ENCODE data around the gene HDAC7.
A peak's percentile ranks its signal among the peaks of the same experiment; 100 is the strongest.

HDAC7 gene

DNA sequence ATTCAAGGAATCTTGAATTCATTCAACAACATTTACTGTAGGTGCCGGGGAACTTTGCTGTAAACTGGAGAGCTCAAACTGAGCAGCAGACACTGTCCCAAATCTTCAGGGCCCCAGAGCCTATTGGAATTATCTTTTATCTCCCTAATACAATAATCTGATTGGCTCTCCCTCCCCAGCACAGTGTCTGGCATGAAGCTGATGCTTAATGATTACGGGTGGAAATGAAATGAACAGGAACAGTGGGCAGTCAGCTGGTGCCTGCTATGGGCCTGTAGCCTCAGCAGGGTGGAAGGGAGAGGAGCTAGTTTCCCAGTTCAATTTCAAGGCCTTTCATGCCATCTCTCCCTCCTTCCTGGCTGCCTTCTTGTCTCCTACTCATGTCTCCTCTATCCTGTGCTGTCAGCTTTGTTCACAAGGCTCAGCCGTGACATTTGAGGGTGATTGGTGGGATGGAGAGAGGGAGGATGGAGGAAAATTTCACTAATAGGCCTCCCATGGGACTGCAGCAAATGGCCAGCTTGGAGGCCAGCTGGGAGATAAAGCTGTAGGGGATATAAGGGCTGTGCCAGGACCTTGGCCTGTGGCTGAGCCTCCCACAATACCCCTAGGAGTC lies 56.7 kb downstream of the HDAC7 start:
- no peak for DNase-seq (ENCODE audit: low read depth in 1 of 2, low spot score in 1 of 2)
- no peak for TF ChIP-seq JUND (IDR thresholded peaks at IDR 0.05; ENCODE audit: low read depth)
- in situ Hi-C loops (cut with HindIII; ENCODE audit: low pct_unique_long_range_greater_than_20kb, low sequenced_read_pairs) = no loop called here

DNA sequence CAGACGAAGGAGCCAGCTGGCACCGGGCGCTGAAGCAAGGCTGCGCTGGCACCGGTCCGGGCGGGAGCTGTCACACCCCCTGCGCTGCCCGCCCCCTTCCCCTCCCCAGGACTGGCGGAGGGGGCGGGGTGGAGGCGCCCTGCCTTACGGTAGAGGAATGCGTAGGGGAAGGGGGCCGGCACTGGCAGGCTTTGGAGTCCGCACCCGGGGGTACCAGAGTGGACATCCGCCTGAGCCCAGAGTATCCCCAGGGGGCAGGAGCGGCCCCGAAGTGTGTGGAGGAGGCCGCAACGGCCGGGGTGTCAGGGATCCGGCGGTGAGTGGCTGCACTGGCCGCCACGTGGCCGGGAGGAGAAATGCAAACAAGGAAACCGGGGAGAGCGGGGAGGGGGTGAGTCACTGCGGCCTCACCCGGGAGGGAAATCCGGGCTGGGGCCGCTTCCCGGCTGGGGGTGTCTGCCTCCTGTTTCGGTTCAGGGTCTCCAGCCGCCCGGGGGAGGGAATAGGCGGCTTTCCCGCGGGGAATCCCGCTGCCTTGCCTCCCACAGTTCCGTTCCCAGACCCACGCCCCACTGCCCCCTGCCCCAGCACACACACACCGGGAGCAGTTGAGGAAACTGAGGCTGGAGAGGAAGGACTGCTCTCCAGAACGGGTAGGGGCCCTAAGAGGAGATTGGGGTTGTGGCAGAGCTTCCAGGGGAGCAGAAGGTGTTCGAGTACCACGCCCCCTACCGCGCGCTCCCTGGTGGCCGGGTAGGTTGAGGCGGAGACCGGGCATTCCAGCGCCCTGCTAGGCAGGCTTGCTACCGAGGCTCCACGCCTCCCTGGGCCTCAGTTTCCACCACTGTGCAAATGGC lies 60.6 kb downstream of the HDAC7 start, which contains the start of gene RAPGEF3:
TSS of gene RAPGEF3 (minus strand) at position 47 of the 857 bp plus-strand sequence. CDS start 324 bp downstream, outside the sequence.
- DNase-seq (ENCODE audit: low read depth in 1 of 2, low spot score in 1 of 2) = peak; percentile 90 to 93
- in situ Hi-C loops (cut with HindIII; ENCODE audit: low pct_unique_long_range_greater_than_20kb, low sequenced_read_pairs) = no loop called here
- TF ChIP-seq JUND (IDR thresholded peaks at IDR 0.05; ENCODE audit: low read depth) = no peak

DNA sequence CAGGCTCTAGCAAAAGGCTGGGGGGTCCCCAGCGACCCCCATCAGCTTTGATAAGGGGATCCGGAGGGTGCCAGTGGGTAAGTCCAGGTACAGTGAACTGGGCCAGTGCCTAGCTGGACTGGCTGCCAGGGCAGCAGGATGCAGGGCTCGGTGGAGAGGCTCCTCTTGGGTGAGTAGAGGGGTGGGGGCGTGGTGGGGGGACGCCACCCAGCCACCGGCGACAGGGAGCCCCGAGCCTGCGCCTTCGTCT lies 61.2 kb downstream of the HDAC7 start:
- no peak for DNase-seq (ENCODE audit: low read depth in 1 of 2, low spot score in 1 of 2)
- no peak for TF ChIP-seq JUND (IDR thresholded peaks at IDR 0.05; ENCODE audit: low read depth)
- in situ Hi-C loops (cut with HindIII; ENCODE audit: low pct_unique_long_range_greater_than_20kb, low sequenced_read_pairs) = no loop called here

DNA sequence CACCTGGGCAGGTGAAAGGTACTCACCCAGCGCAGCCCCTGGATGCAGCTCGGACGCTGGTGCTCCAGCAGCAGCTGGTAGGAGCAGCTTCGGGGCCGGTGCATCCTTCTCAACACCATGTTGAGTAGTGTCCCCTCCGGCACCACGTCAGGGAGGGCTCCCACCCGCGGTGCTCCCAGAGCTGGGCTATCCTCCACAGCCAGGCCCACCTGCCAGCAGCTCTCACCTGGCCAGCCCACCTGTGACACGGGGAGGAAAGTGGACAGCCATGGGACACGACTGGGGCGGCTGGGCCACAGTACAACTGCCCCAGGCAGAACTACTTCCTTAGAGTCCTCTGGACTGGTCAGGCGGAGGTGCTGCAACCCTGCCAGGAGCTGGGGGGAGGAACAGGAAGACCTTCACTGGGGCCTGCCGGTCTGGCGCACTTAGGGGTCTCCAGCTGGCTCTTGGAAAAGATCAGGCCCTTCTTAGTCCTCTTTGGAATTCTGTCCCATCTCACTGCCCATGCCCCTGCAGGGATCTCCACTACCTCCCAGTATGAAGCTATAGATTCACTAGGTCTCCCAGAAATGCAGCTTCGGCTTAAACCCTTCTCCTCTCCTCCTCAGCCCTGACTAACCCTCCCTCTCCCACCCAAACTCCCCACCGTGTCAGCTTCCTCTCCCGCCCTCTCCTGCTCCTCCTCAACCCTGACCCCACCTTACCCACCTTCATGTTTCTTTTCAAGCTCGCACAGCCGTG lies 61.7 kb downstream of the HDAC7 start:
- in situ Hi-C loops (cut with HindIII; ENCODE audit: low pct_unique_long_range_greater_than_20kb, low sequenced_read_pairs) = no loop called here
- TF ChIP-seq JUND (IDR thresholded peaks at IDR 0.05; ENCODE audit: low read depth) = no peak
- DNase-seq (ENCODE audit: low read depth in 1 of 2, low spot score in 1 of 2) = peak in 1 of 2 experiments; percentile 59

- DNase-seq (ENCODE audit: low read depth in 1 of 2, low spot score in 1 of 2) = no peak
- no peak for TF ChIP-seq JUND (IDR thresholded peaks at IDR 0.05; ENCODE audit: low read depth)
- in situ Hi-C loops (cut with HindIII; ENCODE audit: low pct_unique_long_range_greater_than_20kb, low sequenced_read_pairs) = no loop called here
Observed at GRCh38 chr12:47757364-47757839, 62.3 kb downstream of the HDAC7 start.

GRCh38 chr12:47755655-47756562 lies 63.8 kb downstream of the HDAC7 start:
- no peak for DNase-seq (ENCODE audit: low read depth in 1 of 2, low spot score in 1 of 2)
- TF ChIP-seq JUND (IDR thresholded peaks at IDR 0.05; ENCODE audit: low read depth) = no peak
- in situ Hi-C loops (cut with HindIII; ENCODE audit: low pct_unique_long_range_greater_than_20kb, low sequenced_read_pairs) = no loop called here

DNA sequence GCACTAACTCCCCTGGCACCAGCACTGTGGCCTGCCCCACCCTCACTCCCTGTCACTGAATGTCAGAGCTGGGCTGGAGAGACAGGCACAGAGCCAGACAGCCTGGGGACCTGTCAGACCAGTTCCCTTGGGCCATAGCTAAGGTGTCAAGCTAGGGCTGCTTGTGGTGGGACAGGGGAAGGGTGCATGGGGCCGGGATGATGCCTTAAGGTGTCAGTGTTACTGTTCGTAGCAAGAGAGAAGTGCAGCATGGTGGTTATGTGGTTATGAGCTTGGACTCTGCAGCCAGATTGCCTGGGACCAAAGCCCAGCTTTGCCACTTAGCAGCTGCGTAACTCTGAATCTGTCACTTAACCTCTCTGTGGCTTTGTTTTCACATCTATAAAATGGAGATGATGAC lies 64.8 kb downstream of the HDAC7 start:
- in situ Hi-C loops (cut with HindIII; ENCODE audit: low pct_unique_long_range_greater_than_20kb, low sequenced_read_pairs) = no loop called here
- TF ChIP-seq JUND (IDR thresholded peaks at IDR 0.05; ENCODE audit: low read depth) = no peak

DNA sequence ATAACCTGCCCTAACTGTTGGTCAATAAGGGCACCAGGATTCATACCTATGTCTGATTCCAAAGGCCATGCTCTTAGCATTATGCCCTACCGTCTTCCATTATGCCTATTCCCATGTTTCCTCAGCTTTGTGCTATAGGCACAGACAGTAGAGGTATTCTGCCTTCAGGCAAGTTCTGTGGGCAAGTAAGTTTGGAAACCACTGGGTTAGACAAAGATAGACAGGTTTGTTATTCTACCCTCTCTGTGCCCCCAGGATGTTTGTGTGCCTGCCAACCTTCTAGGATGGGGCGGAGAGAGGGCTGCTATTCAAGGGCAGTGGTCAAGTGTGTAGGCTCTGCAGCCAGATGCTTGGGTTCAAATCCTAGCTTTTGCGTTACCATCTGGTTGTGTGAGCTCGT lies 65.6 kb downstream of the HDAC7 start:
- in situ Hi-C loops (cut with HindIII; ENCODE audit: low pct_unique_long_range_greater_than_20kb, low sequenced_read_pairs) = no loop called here
- peak in 1 of 2 experiments; percentile 91 for DNase-seq (ENCODE audit: low read depth in 1 of 2, low spot score in 1 of 2)
- no peak for TF ChIP-seq JUND (IDR thresholded peaks at IDR 0.05; ENCODE audit: low read depth)

More for the DNA sequence above, 64.8 kb downstream of the HDAC7 start:
- peak in 1 of 2 experiments; percentile 78 for DNase-seq (ENCODE audit: low read depth in 1 of 2, low spot score in 1 of 2)

DNA sequence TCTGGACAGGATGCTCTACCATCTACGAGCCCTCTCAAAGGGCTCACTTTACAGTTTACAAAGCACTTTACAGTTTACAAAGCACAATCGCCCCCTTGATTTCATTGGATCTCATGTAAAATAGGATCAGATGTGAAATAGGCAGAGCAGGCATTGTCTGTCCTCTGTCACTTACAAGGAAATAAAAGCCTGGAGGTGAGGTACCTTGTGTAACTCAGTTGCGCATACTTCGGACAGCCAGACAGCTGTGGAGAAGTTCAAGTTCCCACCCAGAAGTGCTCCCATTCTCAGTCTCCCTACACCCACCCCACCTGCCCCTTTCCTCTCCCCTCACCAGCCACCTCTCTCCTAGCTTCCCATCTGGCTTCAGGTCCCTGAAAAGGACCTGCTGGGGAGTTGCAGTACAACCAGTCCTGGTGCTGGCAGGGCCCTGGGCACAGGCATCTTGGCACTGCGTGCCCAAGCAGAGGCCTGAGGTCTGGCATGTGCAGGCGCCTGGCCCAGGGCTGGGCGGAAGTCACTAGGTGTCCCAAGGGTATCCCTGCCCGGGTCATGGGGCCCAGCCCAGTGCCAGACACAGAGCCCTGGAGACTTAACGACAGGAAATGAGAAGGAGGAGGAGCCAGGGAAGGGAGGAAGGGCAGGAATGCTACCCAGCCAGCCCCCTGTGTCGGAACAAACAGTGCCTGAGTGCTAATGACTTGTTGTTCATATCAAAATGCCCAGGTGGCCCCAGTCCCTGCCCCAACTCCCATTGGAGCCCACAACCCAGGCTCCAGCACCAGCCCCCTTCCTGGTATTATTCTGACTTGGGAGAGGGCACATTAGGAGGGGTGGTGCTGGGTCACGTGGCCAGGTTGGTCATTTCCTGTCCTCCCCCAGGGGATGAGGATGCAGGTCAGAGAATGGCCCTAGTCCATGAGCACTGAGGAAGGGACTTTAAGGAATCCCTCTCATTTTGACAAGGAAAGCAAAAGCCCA lies 66.4 kb downstream of the HDAC7 start:
- in situ Hi-C loops (cut with HindIII; ENCODE audit: low pct_unique_long_range_greater_than_20kb, low sequenced_read_pairs) = no loop called here
- no peak for TF ChIP-seq JUND (IDR thresholded peaks at IDR 0.05; ENCODE audit: low read depth)
- DNase-seq (ENCODE audit: low read depth in 1 of 2, low spot score in 1 of 2) = peak; percentile 69 to 96

- in situ Hi-C loops (cut with HindIII; ENCODE audit: low pct_unique_long_range_greater_than_20kb, low sequenced_read_pairs) = no loop called here
- DNase-seq (ENCODE audit: low read depth in 1 of 2, low spot score in 1 of 2) = no peak
- TF ChIP-seq JUND (IDR thresholded peaks at IDR 0.05; ENCODE audit: low read depth) = no peak
Observed at GRCh38 chr12:47752552-47752951, 67.2 kb downstream of the HDAC7 start.

DNA sequence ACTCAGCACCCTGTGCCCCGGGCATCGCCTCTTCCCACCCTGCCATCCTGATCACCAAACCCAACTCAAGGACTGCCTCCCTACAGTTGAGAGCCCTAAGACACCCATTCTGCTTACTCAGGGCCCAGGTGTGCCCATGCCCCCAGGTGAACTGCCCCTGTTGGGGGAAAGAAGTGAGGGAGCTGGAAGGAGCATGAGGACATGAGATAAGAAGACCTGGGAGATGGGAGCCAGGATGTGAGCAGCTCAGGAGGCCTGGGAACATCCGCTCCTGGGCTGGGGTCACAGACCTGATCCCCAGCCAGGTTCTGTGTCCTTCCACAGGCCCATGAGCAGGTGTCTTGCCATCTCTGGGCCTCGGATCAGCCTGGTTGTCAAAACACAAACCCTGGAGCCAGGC lies 67.6 kb downstream of the HDAC7 start:
- in situ Hi-C loops (cut with HindIII; ENCODE audit: low pct_unique_long_range_greater_than_20kb, low sequenced_read_pairs) = no loop called here
- TF ChIP-seq JUND (IDR thresholded peaks at IDR 0.05; ENCODE audit: low read depth) = no peak

More for the DNA sequence above, 67.6 kb downstream of the HDAC7 start:
- DNase-seq (ENCODE audit: low read depth in 1 of 2, low spot score in 1 of 2) = no peak

All from T47D (cell line).